HG02943 (cell line): ENCODE measurements around the gene GNG7.
"Not testable (repeated sequence)": the region's sequence is repeated elsewhere in the genome, so short reads cannot be mapped to it uniquely, and the experiment has no call there.

Source experiments
- ATAC-seq: cut with Tn5 transposase; IDR thresholded peaks from one replicate; pipeline ENCODE4 v1.9.1; 2021; ENCODE audit warnings: mild to moderate bottlenecking, low read depth, moderate library complexity; ENCODE audit not compliant: unreplicated experiment

The GNG7 gene

GRCh38 chr19:2714531-2715269 is 12.2 kb upstream of the GNG7 start:
- ATAC-seq: no peak

- ATAC-seq: not testable (repeated sequence)
Observed at GRCh38 chr19:2714102-2714501, 11.6 kb upstream of the GNG7 start.

- ATAC-seq: not testable (repeated sequence)
Observed at GRCh38 chr19:2713170-2713569, 10.7 kb upstream of the GNG7 start.

GRCh38 chr19:2711875-2712205 is 9.3 kb upstream of the GNG7 start:
- no peak for ATAC-seq

GRCh38 chr19:2711172-2711874 is 8.8 kb upstream of the GNG7 start:
- no peak for ATAC-seq

- ATAC-seq: no peak
Observed at GRCh38 chr19:2706251-2706650, 3.8 kb upstream of the GNG7 start.

GRCh38 chr19:2703691-2704216 is 1.3 kb upstream of the GNG7 start:
- no peak for ATAC-seq

GRCh38 chr19:2703077-2703437 is 563 bp upstream of the GNG7 start:
- ATAC-seq: no peak

- no peak for ATAC-seq
Observed at GRCh38 chr19:2701361-2702169, 929 bp downstream of the GNG7 start.

GRCh38 chr19:2700660-2701360 is 1.7 kb downstream of the GNG7 start:
- no peak for ATAC-seq

GRCh38 chr19:2699413-2700140 is 2.9 kb downstream of the GNG7 start:
- no peak for ATAC-seq

GRCh38 chr19:2694196-2694595 is 8.3 kb downstream of the GNG7 start:
- ATAC-seq: no peak

- ATAC-seq: no peak
Observed at GRCh38 chr19:2693492-2694160, 8.9 kb downstream of the GNG7 start.

- ATAC-seq: no peak
Observed at GRCh38 chr19:2691951-2692350, 10.5 kb downstream of the GNG7 start.

- no peak for ATAC-seq
Observed at GRCh38 chr19:2690856-2691255, 11.6 kb downstream of the GNG7 start.

- ATAC-seq: no peak
Observed at GRCh38 chr19:2686360-2686759, 16.1 kb downstream of the GNG7 start.

GRCh38 chr19:2685204-2685704 is 17.2 kb downstream of the GNG7 start:
- ATAC-seq: no peak

- no peak for ATAC-seq
Observed at GRCh38 chr19:2683430-2684003, 19.0 kb downstream of the GNG7 start.

GRCh38 chr19:2680808-2681207 is 21.7 kb downstream of the GNG7 start:
- ATAC-seq: no peak
